ENCODE measurements around the gene JUNB.
"Not testable (repeated sequence)": the region's sequence is repeated elsewhere in the genome, so short reads cannot be mapped to it uniquely, and the experiment has no call there.

Gene JUNB

GRCh38 chr19:12789098-12789903, 2.0 kb upstream of the JUNB start:
- peak; percentile 46 for DNase-seq (ENCODE audit: low spot score)

- peak; percentile 89 for DNase-seq (ENCODE audit: low spot score)
Measured at GRCh38 chr19:12789904-12790619, 1.2 kb upstream of the JUNB start.

GRCh38 chr19:12790628-12791344, 500 bp upstream of the JUNB start:
- no peak for DNase-seq (ENCODE audit: low spot score)

DNA sequence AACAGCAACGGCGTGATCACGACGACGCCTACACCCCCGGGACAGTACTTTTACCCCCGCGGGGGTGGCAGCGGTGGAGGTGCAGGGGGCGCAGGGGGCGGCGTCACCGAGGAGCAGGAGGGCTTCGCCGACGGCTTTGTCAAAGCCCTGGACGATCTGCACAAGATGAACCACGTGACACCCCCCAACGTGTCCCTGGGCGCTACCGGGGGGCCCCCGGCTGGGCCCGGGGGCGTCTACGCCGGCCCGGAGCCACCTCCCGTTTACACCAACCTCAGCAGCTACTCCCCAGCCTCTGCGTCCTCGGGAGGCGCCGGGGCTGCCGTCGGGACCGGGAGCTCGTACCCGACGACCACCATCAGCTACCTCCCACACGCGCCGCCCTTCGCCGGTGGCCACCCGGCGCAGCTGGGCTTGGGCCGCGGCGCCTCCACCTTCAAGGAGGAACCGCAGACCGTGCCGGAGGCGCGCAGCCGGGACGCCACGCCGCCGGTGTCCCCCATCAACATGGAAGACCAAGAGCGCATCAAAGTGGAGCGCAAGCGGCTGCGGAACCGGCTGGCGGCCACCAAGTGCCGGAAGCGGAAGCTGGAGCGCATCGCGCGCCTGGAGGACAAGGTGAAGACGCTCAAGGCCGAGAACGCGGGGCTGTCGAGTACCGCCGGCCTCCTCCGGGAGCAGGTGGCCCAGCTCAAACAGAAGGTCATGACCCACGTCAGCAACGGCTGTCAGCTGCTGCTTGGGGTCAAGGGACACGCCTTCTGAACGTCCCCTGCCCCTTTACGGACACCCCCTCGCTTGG, 966 bp downstream of the JUNB start:
- DNase-seq (ENCODE audit: low spot score): no peak

DNA sequence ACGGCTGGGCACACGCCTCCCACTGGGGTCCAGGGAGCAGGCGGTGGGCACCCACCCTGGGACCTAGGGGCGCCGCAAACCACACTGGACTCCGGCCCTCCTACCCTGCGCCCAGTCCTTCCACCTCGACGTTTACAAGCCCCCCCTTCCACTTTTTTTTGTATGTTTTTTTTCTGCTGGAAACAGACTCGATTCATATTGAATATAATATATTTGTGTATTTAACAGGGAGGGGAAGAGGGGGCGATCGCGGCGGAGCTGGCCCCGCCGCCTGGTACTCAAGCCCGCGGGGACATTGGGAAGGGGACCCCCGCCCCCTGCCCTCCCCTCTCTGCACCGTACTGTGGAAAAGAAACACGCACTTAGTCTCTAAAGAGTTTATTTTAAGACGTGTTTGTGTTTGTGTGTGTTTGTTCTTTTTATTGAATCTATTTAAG, 1.6 kb downstream of the JUNB start:
- no peak for DNase-seq (ENCODE audit: low spot score)

- DNase-seq (ENCODE audit: low spot score): peak; percentile 96
Measured at GRCh38 chr19:12793290-12794195, 2.3 kb downstream of the JUNB start.

GRCh38 chr19:12794196-12794941, 3.1 kb downstream of the JUNB start:
- DNase-seq (ENCODE audit: low spot score): no peak

GRCh38 chr19:12794971-12795381, 3.7 kb downstream of the JUNB start:
- DNase-seq (ENCODE audit: low spot score): no peak

DNA sequence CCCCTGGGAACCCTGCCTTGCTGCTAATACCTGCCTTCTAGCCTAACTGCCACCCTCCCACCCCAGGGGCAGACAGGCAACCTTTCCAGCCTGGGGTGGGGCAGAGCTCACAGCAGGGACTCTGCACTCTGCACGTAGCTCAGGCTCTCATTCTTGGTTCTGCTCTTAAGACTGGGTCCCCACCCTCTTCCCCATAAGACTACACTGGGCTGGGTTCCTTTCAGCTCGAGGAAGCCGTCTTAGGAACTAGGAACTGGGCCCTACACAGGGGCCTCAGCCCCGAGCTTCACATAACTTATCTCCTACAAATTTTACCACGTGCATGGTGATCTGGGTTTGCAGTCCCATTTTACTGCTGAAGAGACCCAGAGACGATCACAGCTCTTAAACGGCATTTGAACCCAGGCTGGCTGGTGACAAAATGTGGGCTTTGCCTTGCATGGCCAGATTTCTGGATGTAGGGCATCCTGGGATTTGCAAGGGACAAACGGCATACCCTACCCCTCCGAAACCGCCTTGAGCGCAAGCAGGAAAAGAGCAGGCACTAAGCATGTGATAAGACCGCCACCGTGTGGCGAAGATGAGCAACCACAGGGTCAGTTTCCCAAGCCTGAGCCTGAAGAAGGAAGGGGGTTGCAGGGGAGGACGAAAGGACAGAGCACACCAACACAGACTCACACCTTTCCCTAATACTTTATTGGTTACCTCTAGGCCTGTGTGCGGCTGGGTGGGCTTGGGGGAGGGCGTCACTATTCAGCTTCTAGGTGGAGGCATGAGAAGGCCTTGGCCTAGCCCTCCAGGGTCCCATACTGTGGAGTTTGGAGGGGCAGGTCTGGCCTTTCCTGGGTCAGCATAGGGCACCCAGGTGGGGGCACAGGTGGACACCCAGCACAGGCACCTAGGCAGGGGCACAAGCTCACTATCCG, 5.1 kb downstream of the JUNB start:
- peak; percentile 78 for DNase-seq (ENCODE audit: low spot score)

GRCh38 chr19:12797141-12797587, 5.9 kb downstream of the JUNB start:
- DNase-seq (ENCODE audit: low spot score): no peak

- DNase-seq (ENCODE audit: low spot score): not testable (repeated sequence)
Measured at GRCh38 chr19:12797607-12798006, 6.3 kb downstream of the JUNB start.

DNA sequence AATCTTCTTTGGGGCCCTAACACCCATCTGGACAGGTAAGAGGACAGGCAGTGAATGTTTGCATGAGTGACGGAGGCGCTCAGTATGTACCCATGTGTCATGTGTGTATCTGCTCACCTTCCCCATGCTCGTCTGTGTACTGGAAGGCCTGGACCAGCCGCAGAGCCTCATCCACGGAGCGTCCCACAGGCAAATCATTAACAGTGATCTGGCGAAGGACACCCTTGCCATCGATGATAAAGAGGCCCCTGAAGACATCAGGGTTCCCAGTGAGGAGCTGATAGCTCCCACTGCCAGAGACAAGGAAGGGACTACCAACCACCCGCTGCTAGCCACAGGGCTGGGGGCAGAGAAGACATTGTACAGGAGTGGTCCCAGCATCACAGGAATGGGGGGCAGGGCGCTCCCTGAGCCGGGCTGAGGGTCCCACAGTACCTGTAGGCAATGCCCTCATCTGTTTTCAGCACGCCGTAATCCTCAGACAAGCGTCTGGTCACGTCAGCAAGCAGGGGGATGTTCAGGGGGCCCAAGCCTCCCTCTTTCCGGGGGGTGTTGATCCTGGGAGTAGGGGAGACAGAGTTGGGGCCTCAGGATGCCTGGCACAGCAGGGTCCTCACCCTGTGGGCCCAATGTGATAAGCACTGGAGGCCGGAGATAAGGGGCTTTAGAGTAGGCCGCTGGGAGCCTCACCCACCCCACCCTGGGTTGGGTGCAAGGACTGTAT, 8.6 kb downstream of the JUNB start:
- no peak for DNase-seq (ENCODE audit: low spot score)

GRCh38 chr19:12800466-12800770, 9.1 kb downstream of the JUNB start:
- DNase-seq (ENCODE audit: low spot score): no peak

DNA sequence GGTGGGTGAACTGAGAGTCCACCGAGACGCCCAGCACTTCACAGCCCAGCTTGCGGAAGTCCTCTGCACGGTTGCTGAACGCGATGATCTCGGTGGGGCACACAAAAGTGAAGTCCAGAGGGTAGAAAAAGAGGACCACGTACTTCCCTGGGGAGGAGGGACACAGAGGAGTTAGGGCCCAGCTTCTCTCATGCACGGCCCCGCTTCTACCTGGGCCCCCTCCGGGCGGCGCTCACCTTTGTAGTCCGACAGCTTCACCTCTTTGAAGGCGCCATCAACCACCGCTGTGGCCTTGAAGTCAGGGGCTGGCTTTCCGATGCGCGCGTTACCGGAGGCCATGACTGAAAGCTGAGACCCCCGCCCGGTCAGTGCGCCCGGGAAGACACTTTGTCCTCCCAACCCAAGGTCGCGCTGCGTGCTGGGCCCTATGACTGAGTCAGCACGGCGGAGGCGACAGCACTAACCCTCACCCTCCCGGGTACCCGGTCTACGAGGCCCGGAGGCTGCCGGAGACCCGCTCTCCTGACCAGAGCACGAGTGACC, 9.7 kb downstream of the JUNB start:
- DNase-seq (ENCODE audit: low spot score): no peak

DNA sequence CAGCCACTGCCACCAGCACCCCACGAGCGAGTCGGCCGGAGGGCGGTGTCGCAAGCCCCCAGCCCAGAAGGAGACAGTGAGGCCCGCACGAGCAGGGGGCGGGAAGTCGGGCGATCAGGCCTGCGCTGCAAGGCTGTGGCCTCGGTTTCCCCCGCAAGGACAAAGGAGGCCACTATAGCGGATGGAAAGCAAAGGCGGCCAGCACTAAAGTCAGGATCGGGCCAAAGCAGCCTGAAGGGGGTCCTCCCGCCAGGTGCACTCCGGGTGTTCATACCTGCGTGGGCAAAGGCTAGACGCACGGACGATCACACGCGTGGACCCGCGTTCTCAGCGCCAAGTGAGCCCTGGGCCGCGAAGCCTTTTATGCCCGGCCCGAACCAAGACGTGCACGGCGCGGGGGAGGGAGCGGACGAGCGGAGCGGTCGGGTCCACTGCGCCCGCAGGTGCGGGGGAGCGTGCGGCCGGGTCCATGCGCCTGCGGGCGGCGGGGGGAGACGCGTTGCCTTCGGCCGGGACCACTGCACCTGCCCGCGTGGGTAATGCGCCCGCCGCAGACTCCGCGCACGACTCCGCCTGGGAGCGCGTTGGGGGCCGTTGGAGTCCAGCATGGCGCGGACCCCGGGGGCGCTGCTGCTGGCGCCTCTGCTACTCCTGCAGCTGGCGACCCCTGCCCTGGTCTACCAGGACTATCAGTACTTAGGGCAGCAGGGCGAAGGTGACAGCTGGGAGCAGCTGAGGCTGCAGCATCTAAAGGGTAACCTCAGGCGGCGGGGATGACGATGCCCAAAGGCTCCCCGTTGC, 10.4 kb downstream of the JUNB start, which contains the start of the genes PRDX2 and THSD8:
PRDX2 (minus strand) TSS at position 335 of the 801 bp plus-strand sequence. CDS start 539 bp downstream, outside the sequence.
THSD8 (plus strand) TSS at position 604 of the 801 bp plus-strand sequence; CDS start at position 607, 3 bp downstream.
- peak; percentile 80 for DNase-seq (ENCODE audit: low spot score)

GRCh38 chr19:12802267-12803106, 11.2 kb downstream of the JUNB start:
- no peak for DNase-seq (ENCODE audit: low spot score)

Measured in HuH-7 (cell line).